NT2/D1 (cell line): ENCODE data around the gene KCNIP1.

Source experiments
- YY1 ChIP-seq: IDR thresholded peaks from 2 replicates; pipeline ENCODE4 v1.6.1; 2011; ENCODE audit not compliant: insufficient read length, insufficient read depth
- ZNF274 ChIP-seq: IDR thresholded peaks from 2 replicates; pipeline ENCODE4 v1.6.1; 2011; ENCODE audit warnings: mild to moderate bottlenecking, low read depth, low read length

GRCh38 chr5:170769898-170770416, 266.1 kb downstream of the KCNIP1 start:
- no peak for TF ChIP-seq YY1
- no peak for TF ChIP-seq ZNF274
